GM19455 (cell line): ENCODE data around the gene GYPE.
"Not testable (repeated sequence)": the region's sequence is repeated elsewhere in the genome, so short reads cannot be mapped to it uniquely, and the experiment has no call there.

Source experiments
- ATAC-seq: cut with Tn5 transposase; IDR thresholded peaks from one replicate; pipeline ENCODE4 v1.9.1; 2021; ENCODE audit not compliant: unreplicated experiment

Gene GYPE

DNA sequence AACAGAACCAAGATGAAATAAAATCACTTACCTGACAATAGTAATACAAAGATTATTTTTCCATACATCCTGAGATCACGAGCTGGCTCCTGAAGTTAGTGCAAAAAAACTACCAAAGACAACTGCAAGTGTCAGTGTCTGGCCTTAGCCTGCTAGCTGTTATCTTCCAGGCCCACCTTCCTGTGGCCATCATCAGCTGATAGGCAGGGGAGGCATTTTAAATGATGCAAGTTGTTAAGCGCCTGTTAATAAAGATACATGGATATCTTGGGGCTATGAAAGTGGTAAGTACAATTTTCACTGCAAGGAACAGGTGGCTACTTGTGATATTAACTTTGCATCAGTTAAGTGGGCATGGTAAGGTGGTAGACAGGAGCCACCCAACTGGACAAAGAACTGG, at the start of gene GYPE:
TSS of gene GYPE (minus strand) at position 120 of the 400 bp plus-strand sequence. CDS start at position 68, 52 bp downstream.
- not testable (repeated sequence) for ATAC-seq

GRCh38 chr4:143951458-143951972, 46.2 kb upstream of the GYPE start:
- not testable (repeated sequence) for ATAC-seq

GRCh38 chr4:143950967-143951366, 45.6 kb upstream of the GYPE start:
- not testable (repeated sequence) for ATAC-seq

- not testable (repeated sequence) for ATAC-seq
Observed at GRCh38 chr4:143950185-143950584, 44.8 kb upstream of the GYPE start.

GRCh38 chr4:143947493-143947892, 42.1 kb upstream of the GYPE start:
- not testable (repeated sequence) for ATAC-seq

GRCh38 chr4:143940708-143941107, 35.3 kb upstream of the GYPE start:
- not testable (repeated sequence) for ATAC-seq

DNA sequence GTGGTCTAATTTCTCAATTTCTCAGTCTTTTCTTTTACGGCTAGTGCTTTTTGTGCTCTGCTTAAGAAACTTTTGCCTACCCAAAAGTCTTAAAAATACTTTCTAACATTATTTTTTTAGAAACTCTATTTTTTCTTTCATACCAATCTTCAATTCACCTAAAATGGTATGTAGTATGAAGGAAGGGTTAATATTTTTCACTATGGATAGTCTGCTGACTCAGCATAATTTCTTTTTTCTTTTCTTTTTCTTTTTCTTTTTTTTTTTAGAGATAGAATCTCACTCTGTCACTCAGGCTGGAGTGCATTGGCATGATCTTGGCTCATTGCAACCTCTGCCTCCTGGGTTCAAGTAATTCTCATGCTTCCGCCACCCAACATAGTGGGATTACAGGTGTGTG, 34.2 kb upstream of the GYPE start:
- ATAC-seq: no peak

DNA sequence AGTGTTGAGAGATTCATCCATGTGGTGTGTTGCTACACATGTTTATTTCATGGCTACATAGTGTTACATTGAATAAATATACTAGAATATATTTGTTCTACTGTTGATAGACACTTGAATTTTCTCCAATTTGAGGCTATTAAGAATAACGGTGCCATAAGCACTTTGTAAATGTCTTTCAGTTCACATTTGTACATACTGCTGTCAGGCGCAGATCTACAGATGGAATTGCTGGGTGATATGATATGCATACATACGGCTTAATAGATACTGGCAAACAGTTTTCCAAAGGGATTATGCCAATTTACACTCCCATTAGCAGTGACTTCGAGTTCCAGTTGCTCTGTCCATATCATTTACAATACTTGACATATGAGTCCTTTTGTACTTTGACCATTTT, 33.5 kb upstream of the GYPE start:
- ATAC-seq: not testable (repeated sequence)

- ATAC-seq: no peak
Observed at GRCh38 chr4:143921181-143921580, 15.8 kb upstream of the GYPE start.

GRCh38 chr4:143916485-143916884, 11.1 kb upstream of the GYPE start:
- ATAC-seq: not testable (repeated sequence)

- peak; percentile 21 for ATAC-seq
Observed at GRCh38 chr4:143912478-143912877, 7.1 kb upstream of the GYPE start.

- peak; percentile 75 for ATAC-seq
Observed at GRCh38 chr4:143911528-143912417, 6.4 kb upstream of the GYPE start.

DNA sequence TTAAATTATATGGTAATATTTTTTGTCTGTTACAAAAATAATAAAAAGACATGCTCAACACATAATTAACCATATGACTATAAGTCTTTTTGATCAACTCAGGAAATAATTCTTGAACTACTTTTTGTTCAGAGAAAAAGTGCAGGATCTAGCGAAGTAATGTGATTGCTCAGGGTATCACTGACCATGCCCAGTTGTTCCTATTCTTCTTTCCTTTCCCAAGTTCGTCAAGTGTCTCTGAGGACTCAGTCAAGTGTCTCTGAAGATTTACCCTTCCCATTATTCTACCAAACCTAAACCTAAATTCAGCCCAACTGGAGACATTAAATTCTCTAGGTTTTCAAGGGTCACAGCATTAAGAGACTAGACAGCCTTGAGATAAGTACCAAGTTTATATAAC, 5.5 kb upstream of the GYPE start:
- ATAC-seq: not testable (repeated sequence)

GRCh38 chr4:143907811-143908210, 2.5 kb upstream of the GYPE start:
- peak; percentile 48 for ATAC-seq

GRCh38 chr4:143904431-143904830, 928 bp downstream of the GYPE start:
- not testable (repeated sequence) for ATAC-seq

- ATAC-seq: not testable (repeated sequence)
Observed at GRCh38 chr4:143890323-143890722, 15.0 kb downstream of the GYPE start.

GRCh38 chr4:143888189-143888588, 17.2 kb downstream of the GYPE start:
- ATAC-seq: not testable (repeated sequence)

GRCh38 chr4:143884965-143885364, 20.4 kb downstream of the GYPE start:
- ATAC-seq: not testable (repeated sequence)

DNA sequence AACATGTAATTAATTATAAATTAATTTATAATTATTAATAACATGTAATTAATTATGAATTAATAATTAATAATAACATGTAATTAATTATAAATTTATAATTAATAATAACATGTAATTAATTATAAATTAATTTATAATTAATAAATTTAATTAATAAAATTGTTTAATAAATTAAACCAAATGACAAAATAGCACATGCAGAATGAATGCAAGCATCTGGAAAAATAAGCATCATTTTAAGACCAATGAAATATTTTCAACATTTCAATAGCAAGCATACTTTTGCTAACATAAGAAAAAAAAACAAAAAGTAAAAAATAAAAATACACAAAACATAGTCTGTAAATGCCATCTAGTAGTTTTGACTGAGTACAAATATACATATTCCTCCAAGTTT, 21.8 kb downstream of the GYPE start:
- ATAC-seq: no peak

GRCh38 chr4:143882892-143883291, 22.5 kb downstream of the GYPE start:
- no peak for ATAC-seq

GRCh38 chr4:143879561-143879960, 25.8 kb downstream of the GYPE start:
- ATAC-seq: not testable (repeated sequence)

- ATAC-seq: not testable (repeated sequence)
Observed at GRCh38 chr4:143875357-143875756, 30.0 kb downstream of the GYPE start.
